OCI-LY7 (cell line): Measurements from ENCODE around the gene RFFL. TPM values are rescaled to one million over a fixed set of nuclear protein-coding genes. Genes with fewer than 3 reads are reported as not detected.

Source experiments
- BruUV-seq: library from RNA; stranded (reverse); fragments of 400-500 nt; replicated peaks from 2 replicates; lab custom pipeline; 2021; lab: Mats Ljungman, UMichigan
- CTCF ChIA-PET: fragments of 300-600 bp; sonication (Branson Sonifier 250); formaldehyde crosslinking; loops from one replicate; lab custom pipeline; 2022; ENCODE audit warnings: antibody characterized with exemption; ENCODE audit not compliant: unreplicated experiment; lab: Charles Lee
- POLR2A ChIA-PET: fragments of 300-600 bp; sonication (Branson Sonifier 250); formaldehyde crosslinking; loops from one replicate; lab custom pipeline; 2022; ENCODE audit warnings: antibody characterized with exemption; lab: Charles Lee
- DNase-seq: peaks from one replicate; pipeline ENCODE4 v3.0.0-alpha.2; 2015; ENCODE audit warnings: low spot score
- H2AFZ ChIP-seq: fragments of 200-600 bp; sonication (generic), shearing (Covaris generic); 2 replicates; pipeline ENCODE4 v1.6.1; 2014; ENCODE audit warnings: mild to moderate bottlenecking, antibody characterized with exemption, low read length, moderate library complexity
- H3K27ac ChIP-seq: fragments of 200-600 bp; sonication (generic); 2 replicates; pipeline ENCODE4 v1.5.1; 2014; ENCODE audit warnings: mixed run types, low read depth, mild to moderate bottlenecking, moderate library complexity, low read length, inconsistent platforms; ENCODE audit not compliant: poor library complexity, severe bottlenecking
- H3K36me3 ChIP-seq: fragments of 200-600 bp; sonication (generic); 2 replicates; pipeline ENCODE4 v1.6.1; 2014; ENCODE audit warnings: mild to moderate bottlenecking, antibody characterized with exemption, low read length, moderate library complexity, mixed read lengths; ENCODE audit not compliant: insufficient read depth
- H3K4me1 ChIP-seq: fragments of 200-600 bp; sonication (generic); 2 replicates; pipeline ENCODE4 v1.5.1; 2014; ENCODE audit warnings: mild to moderate bottlenecking, low read length; ENCODE audit not compliant: insufficient read depth, poor library complexity, severe bottlenecking
- H3K4me2 ChIP-seq: fragments of 200-600 bp; sonication (generic); 2 replicates; pipeline ENCODE4 v1.6.1; 2014; ENCODE audit warnings: mild to moderate bottlenecking, low read length
- H3K4me3 ChIP-seq: fragments of 200-600 bp; sonication (generic); 2 replicates; pipeline ENCODE4 v1.5.1; 2014; ENCODE audit warnings: mild to moderate bottlenecking, low read depth, low read length; ENCODE audit not compliant: poor library complexity, severe bottlenecking
- H3K79me2 ChIP-seq: fragments of 200-600 bp; sonication (generic); 2 replicates; pipeline ENCODE4 v1.6.1; 2016; ENCODE audit warnings: low read depth, mild to moderate bottlenecking, low read length, moderate library complexity, mixed read lengths; ENCODE audit not compliant: insufficient read depth
- H3K9me2 ChIP-seq: fragments of 200-600 bp; sonication (generic); 2 replicates; pipeline ENCODE4 v1.6.1; 2016; ENCODE audit warnings: mild to moderate bottlenecking, low read length, mixed read lengths; ENCODE audit not compliant: insufficient read depth
- H3K9me3 ChIP-seq: fragments of 200-600 bp; sonication (generic); 2 replicates; pipeline ENCODE4 v1.6.1; 2014; ENCODE audit warnings: mild to moderate bottlenecking, mixed run types, low read length, mixed read lengths
- H4K20me1 ChIP-seq: fragments of 200-600 bp; sonication (generic); 2 replicates; pipeline ENCODE4 v1.6.1; 2014; ENCODE audit warnings: mild to moderate bottlenecking, antibody characterized with exemption, low read length, moderate library complexity, mixed read lengths; ENCODE audit not compliant: insufficient read depth
- EZH2phosphoT487 ChIP-seq: fragments of 200-600 bp; sonication (generic); IDR thresholded peaks from 2 replicates; pipeline ENCODE4 v1.6.1; 2018; ENCODE audit warnings: low read depth, borderline replicate concordance, mild to moderate bottlenecking, mixed run types, antibody characterized with exemption, low read length, moderate library complexity, mixed read lengths
- intact Hi-C: fragments of 100-400 bp; cut with micrococcal nuclease; formaldehyde crosslinking; loops from one replicate; pipeline ENCODE4 v1.10.0; 2022; ENCODE audit not compliant: unreplicated experiment
- total RNA-seq, 2 experiments: library from RNA; depleted of rRNA in 1 of 2; stranded (reverse); fragments of >200 nt in 1 of 2; shearing (Covaris generic) in 1 of 2; gene quantifications; 2 replicates each; pipeline ENCODE4 v1.2.3, GENCODE V29; 2014 to 2022
- TF ChIP-seq, protein P1 (sequence below): fragments of 200-600 bp; sonication (generic); conservative IDR thresholded peaks from 2 replicates; pipeline ENCODE4 v1.5.1; 2014; ENCODE audit warnings: mild to moderate bottlenecking, antibody characterized with exemption, low read length, moderate library complexity, mixed read lengths

Gene RFFL
- total RNA-seq, 2 experiments from 2014 or later: 15.6 to 16.1 TPM

DNA sequence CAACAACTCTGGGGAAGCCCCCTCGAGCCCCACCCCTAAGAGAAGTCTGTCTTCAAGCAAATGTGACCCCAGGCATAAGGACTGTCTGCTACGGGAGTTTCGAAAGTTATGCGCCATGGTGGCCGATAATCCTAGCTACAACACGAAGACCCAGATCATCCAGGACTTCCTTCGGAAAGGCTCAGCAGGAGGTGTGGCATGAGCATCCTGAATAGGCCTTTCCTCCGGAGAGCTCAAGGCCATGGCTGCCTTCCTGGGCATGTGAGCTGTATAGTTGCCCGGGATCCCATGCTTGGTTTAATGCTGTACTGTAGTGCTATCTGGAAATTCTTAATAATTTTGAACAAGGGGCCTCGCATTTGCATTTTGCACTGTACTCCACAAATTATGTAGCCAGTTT lies 74.0 kb downstream of the RFFL start:
- no peak for TF ChIP-seq EZH2phosphoT487
- TF ChIP-seq, protein P1, sequence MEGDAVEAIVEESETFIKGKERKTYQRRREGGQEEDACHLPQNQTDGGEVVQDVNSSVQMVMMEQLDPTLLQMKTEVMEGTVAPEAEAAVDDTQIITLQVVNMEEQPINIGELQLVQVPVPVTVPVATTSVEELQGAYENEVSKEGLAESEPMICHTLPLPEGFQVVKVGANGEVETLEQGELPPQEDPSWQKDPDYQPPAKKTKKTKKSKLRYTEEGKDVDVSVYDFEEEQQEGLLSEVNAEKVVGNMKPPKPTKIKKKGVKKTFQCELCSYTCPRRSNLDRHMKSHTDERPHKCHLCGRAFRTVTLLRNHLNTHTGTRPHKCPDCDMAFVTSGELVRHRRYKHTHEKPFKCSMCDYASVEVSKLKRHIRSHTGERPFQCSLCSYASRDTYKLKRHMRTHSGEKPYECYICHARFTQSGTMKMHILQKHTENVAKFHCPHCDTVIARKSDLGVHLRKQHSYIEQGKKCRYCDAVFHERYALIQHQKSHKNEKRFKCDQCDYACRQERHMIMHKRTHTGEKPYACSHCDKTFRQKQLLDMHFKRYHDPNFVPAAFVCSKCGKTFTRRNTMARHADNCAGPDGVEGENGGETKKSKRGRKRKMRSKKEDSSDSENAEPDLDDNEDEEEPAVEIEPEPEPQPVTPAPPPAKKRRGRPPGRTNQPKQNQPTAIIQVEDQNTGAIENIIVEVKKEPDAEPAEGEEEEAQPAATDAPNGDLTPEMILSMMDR: no peak
- BruUV-seq: no TSS peak
- H3K4me1 ChIP-seq: peaks cover 4% of the 10 kb centered on the region
- no peak overlapping the region for H3K27ac ChIP-seq
- no peaks in the 10 kb centered on the region for H3K9me3 ChIP-seq
- no peaks in the 10 kb centered on the region for H4K20me1 ChIP-seq
- ChIA-PET CTCF (no interaction called here), POLR2A (no interaction called here)
- H3K36me3 ChIP-seq: peaks cover 96% of the 10 kb centered on the region
- H3K4me3 ChIP-seq: no peak overlapping the region
- H3K4me2 ChIP-seq: no peak overlapping the region
- H3K79me2 ChIP-seq: 0 out of 2 replicates have a peak, but pooled peaks cover under 1% of the 10 kb centered on the region
- intact Hi-C loops: no loop called here
- DNase-seq: no peak
- no peaks in the 10 kb centered on the region for H3K9me2 ChIP-seq
- H2AFZ ChIP-seq: no peak overlapping the region

DNA sequence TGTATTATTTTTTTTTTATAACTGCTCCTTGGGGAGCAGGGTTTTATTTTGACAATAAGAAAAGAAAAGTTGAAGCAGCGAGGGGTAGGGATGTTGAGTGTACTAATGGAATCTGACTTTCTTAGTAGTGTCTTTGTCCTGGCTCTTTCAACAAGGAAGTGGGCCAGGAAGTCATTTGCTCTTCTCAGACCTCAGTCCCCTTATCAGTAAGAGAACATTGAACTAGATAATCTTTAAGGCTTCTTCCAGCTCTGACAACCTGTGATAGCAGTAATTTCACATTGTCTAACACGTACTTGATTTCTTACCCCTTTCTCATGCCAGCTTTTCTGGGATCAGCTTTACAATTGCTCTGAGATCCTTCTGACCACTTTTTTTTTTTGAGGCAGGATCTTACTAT lies 74.9 kb downstream of the RFFL start:
- CTCF ChIA-PET: no interaction called here
- Histone ChIP-seq H3K79me2 (0 out of 2 replicates have a peak, but pooled peaks cover 6% of the 10 kb centered on the region), H3K9me2 (no peaks in the 10 kb centered on the region), H3K4me1 (peaks cover 4% of the 10 kb centered on the region), H3K4me3 (no peak overlapping the region), H4K20me1 (no peaks in the 10 kb centered on the region), H3K4me2 (no peak overlapping the region), H3K36me3 (peaks cover 96% of the 10 kb centered on the region), H2AFZ (no peak overlapping the region), H3K9me3 (no peaks in the 10 kb centered on the region), H3K27ac (no peak overlapping the region)
- DNase-seq: no peak
- no TSS peak for BruUV-seq
- TF ChIP-seq EZH2phosphoT487: no peak
- TF ChIP-seq, protein P1: no peak
- intact Hi-C loops: no loop called here
- POLR2A ChIA-PET: no interaction called here

DNA sequence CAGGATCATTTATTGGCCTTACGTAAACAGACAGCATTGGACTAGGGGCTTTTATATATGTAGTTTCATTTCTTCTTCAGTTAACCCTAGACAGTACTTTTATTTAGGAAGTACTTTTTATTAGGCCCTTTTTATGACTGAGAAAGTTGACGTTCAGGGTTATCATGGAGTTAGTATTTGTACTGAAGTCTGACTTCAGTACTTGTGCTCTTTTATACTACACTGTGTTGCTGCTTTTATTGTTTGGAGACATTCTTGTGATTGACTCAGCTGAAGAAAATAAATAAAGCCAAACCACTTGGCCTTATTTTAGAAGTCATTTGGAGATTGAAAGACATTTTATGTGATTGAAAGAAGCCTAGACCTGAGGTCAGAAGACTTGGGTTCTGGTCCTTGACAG lies 76.3 kb downstream of the RFFL start:
- intact Hi-C loops: no loop called here
- Histone ChIP-seq H3K4me3 (no peak overlapping the region), H3K9me2 (no peaks in the 10 kb centered on the region), H3K9me3 (no peaks in the 10 kb centered on the region), H3K36me3 (peaks cover 92% of the 10 kb centered on the region), H3K4me1 (peaks cover 4% of the 10 kb centered on the region), H3K4me2 (no peak overlapping the region), H3K79me2 (peaks cover 13% of the 10 kb centered on the region; the same call in 1 of the 2 replicates), H4K20me1 (no peaks in the 10 kb centered on the region), H3K27ac (no peak overlapping the region), H2AFZ (no peak overlapping the region)
- BruUV-seq: no TSS peak
- TF ChIP-seq, protein P1: no peak
- TF ChIP-seq EZH2phosphoT487: no peak
- ChIA-PET POLR2A (no interaction called here), CTCF (no interaction called here)
- DNase-seq: no peak
